HepG2 (cell line): ENCODE data around the gene NPAS2. TPM values are rescaled to one million over a fixed set of nuclear protein-coding genes. Genes with fewer than 3 reads are reported as not detected.

Experiments used
- ATAC-seq: fragments of 200-7000 bp; cut with Tn5 transposase; 3 replicates; pipeline ENCODE4 v1.9.1; 2020; ENCODE audit warnings: mild to moderate bottlenecking, moderate library complexity
- BruUV-seq: library from RNA; stranded (reverse); fragments of 400-500 nt; replicated peaks from 2 replicates; lab custom pipeline; 2021; lab: Mats Ljungman, UMichigan
- CTCF ChIA-PET: fragments of 300-600 bp; formaldehyde crosslinking; extraction: SDS; loops from one replicate; lab custom pipeline; 2021; ENCODE audit warnings: low total read pairs, inconsistent platforms, low intra/inter-chr PET ratio; lab: Yijun Ruan, JAX
- POLR2A ChIA-PET: fragments of 350-600 bp; sonication (Branson Sonifier 250); formaldehyde crosslinking; loops from one replicate; lab custom pipeline; 2020; ENCODE audit warnings: antibody characterized with exemption, inconsistent platforms; lab: Yijun Ruan, JAX
- DNase-seq: peaks from one replicate; pipeline ENCODE4 v3.0.0-alpha.2; 2015; ENCODE audit warnings: low spot score
- FAIRE-seq: peaks from 3 replicates; lab custom pipeline; 2011; peaks lifted over from hg19 to GRCh38; lab: Jason Lieb, UNC
- H2AFZ ChIP-seq: one replicate; pipeline ENCODE4 v1.6.1; 2011; ENCODE audit warnings: low read length, inconsistent platforms
- H3K27ac ChIP-seq: fragments of 300-600 bp; 3 replicates; pipeline ENCODE4 v1.8.0; 2011; ENCODE audit warnings: mixed run types, mild to moderate bottlenecking, mixed read lengths, low read length, inconsistent platforms; ENCODE audit not compliant: insufficient read depth; ENCODE audit errors: extremely low read length
- H3K27me3 ChIP-seq, 2 experiments: fragments of 200-600 bp in 1 of 2; 2 replicates in 1 of 2; 3 replicates in 1 of 2; pipeline versions ENCODE4 v1.6.0 to v1.8.0; 2011; ENCODE audit warnings: low read length in 2 of 2, mild to moderate bottlenecking in 2 of 2, moderate library complexity in 2 of 2, inconsistent platforms in 1 of 2; ENCODE audit not compliant: insufficient read depth in 2 of 2, control insufficient read depth in 1 of 2
- H3K36me3 ChIP-seq, 2 experiments: fragments of 200-600 bp in 1 of 2; replicated peaks in 1 of 2; 2 replicates in 1 of 2; 3 replicates in 1 of 2; pipeline versions ENCODE4 v1.5.1 to v1.8.0; 2011; ENCODE audit warnings: low read length in 2 of 2, inconsistent platforms in 1 of 2; ENCODE audit not compliant: insufficient read depth in 2 of 2, control insufficient read depth in 1 of 2
- H3K4me1 ChIP-seq: 2 replicates; pipeline ENCODE4 v1.5.1; 2012; ENCODE audit warnings: low read length, inconsistent platforms; ENCODE audit not compliant: insufficient read depth
- H3K4me2 ChIP-seq: 2 replicates; pipeline ENCODE4 v1.6.0; 2011; ENCODE audit warnings: low read depth, low read length, inconsistent platforms
- H3K4me3 ChIP-seq, 3 experiments: fragments of 200-600 bp in 1 of 3; sonication (generic), shearing (Covaris generic) in 1 of 3; replicated peaks in 1 of 3; 2 replicates each; pipeline ENCODE4 v1.5.1; 2011 to 2016; ENCODE audit warnings: low read length in 3 of 3, inconsistent platforms in 2 of 3, low read depth in 2 of 3, mild to moderate bottlenecking in 2 of 3, control low read depth in 1 of 3, mixed read lengths in 1 of 3; ENCODE audit not compliant: insufficient read depth in 1 of 3
- H3K79me2 ChIP-seq: one replicate; pipeline ENCODE4 v1.6.1; 2011; ENCODE audit warnings: low read length, inconsistent platforms; ENCODE audit not compliant: insufficient read depth
- H3K9ac ChIP-seq: 2 replicates; pipeline ENCODE4 v1.6.0; 2011; ENCODE audit warnings: mild to moderate bottlenecking, low read depth, low read length, inconsistent platforms; ENCODE audit not compliant: insufficient read depth
- H3K9me3 ChIP-seq: 2 replicates; pipeline ENCODE4 v1.5.1; 2012; ENCODE audit warnings: mild to moderate bottlenecking, low read length
- H4K20me1 ChIP-seq: 2 replicates; pipeline ENCODE4 v1.6.0; 2011; ENCODE audit warnings: inconsistent platforms, mild to moderate bottlenecking, low read length, moderate library complexity; ENCODE audit not compliant: insufficient read depth
- ATF1 ChIP-seq: IDR thresholded peaks from 2 replicates; pipeline ENCODE4 v1.6.1; 2016; ENCODE audit warnings: mild to moderate bottlenecking, control low read depth
- ATF5 ChIP-seq: sonication (generic); formaldehyde crosslinking; IDR thresholded peaks from 2 replicates; pipeline ENCODE4 v1.4.0; 2020; ENCODE audit warnings: mild to moderate bottlenecking, low read depth, missing genetic modification reagents
- NCOA2 ChIP-seq: sonication (generic); formaldehyde crosslinking; IDR thresholded peaks from 2 replicates; pipeline ENCODE4 v1.8.0; 2022; ENCODE audit warnings: inconsistent platforms
- XBP1 ChIP-seq: sonication (generic); formaldehyde crosslinking; IDR thresholded peaks from 2 replicates; pipeline ENCODE4 v1.5.0; 2020; ENCODE audit warnings: missing genetic modification reagents
- ZNF235 ChIP-seq: sonication (generic); formaldehyde crosslinking; IDR thresholded peaks from 2 replicates; pipeline ENCODE4 v1.8.1; 2023; ENCODE audit warnings: mild to moderate bottlenecking, missing genetic modification reagents, borderline replicate concordance
- ZNF251 ChIP-seq: sonication (generic); formaldehyde crosslinking; IDR thresholded peaks from 2 replicates; pipeline ENCODE4 v1.9.0; 2021; ENCODE audit warnings: mild to moderate bottlenecking, missing genetic modification reagents
- ZNF619 ChIP-seq: sonication (generic); formaldehyde crosslinking; IDR thresholded peaks from 2 replicates; pipeline ENCODE4 v1.4.0; 2020; ENCODE audit warnings: mild to moderate bottlenecking, missing genetic modification reagents
- ZSCAN30 ChIP-seq: sonication (generic); formaldehyde crosslinking; IDR thresholded peaks from 2 replicates; pipeline ENCODE4 v1.5.0; 2020; ENCODE audit warnings: mild to moderate bottlenecking, missing genetic modification reagents
- WGBS: methylation state at CpG from one replicate; pipeline ENCODE4 v1.1.6; 2017; ENCODE audit warnings: low lambda C conversion rate; 5-methylcytosine and 5-hydroxymethylcytosine counted together
- in situ Hi-C: cut with HindIII; loops from 2 replicates; pipeline ENCODE4 v1.10.0; 2017; ENCODE audit warnings: low pct_unique_long_range_greater_than_20kb; ENCODE audit not compliant: extremely low pct_ligation_motif_present
- intact Hi-C: fragments of 100-400 bp; cut with micrococcal nuclease; formaldehyde crosslinking; loops from one replicate; pipeline ENCODE4 v1.10.0; 2022; ENCODE audit not compliant: unreplicated experiment
- polyA plus RNA-seq, 8 experiments: library from polyadenylated mRNA; depleted of rRNA in 3 of 8; stranded (reverse) in 7 of 8; unstranded in 1 of 8; fragments of >200 nt; fragmentation: Illumina TruSeq in 4 of 8; extraction: Trizol in 4 of 8; gene quantifications; 2 replicates each; pipeline versions ENCODE4 v1.2.1 to v1.2.3, GENCODE V29; 2011 to 2016; ENCODE audit warnings: low read depth in 4 of 8, missing spikeins in 1 of 8, mixed read lengths in 1 of 8; ENCODE audit not compliant: insufficient read depth in 1 of 8
- total RNA-seq, 5 experiments: library from RNA; depleted of rRNA; stranded (reverse); fragments of >200 nt; fragmentation: Illumina TruSeq; extraction: Trizol; gene quantifications; 2 replicates each; pipeline ENCODE4 v1.2.3, GENCODE V29; 2016; ENCODE audit warnings: low read depth in 1 of 5
- TF ChIP-seq, protein P1 (sequence below), 2 experiments: sonication (generic) in 1 of 2; formaldehyde crosslinking in 1 of 2; IDR thresholded peaks; 2 replicates each; pipeline versions ENCODE4 v1.4.0 to v1.6.1; 2018 to 2020; ENCODE audit warnings: missing genetic modification reagents in 2 of 2, borderline replicate concordance in 1 of 2, low read depth in 1 of 2, mild to moderate bottlenecking in 1 of 2, missing biosample characterization in 1 of 2

NPAS2 gene
- total and polyA plus RNA-seq, 2 of the 13 experiments (the other 11 are each of a cell fraction or from before 2014, with no cell fraction given), result 14.8 to 37.5 TPM

DNA sequence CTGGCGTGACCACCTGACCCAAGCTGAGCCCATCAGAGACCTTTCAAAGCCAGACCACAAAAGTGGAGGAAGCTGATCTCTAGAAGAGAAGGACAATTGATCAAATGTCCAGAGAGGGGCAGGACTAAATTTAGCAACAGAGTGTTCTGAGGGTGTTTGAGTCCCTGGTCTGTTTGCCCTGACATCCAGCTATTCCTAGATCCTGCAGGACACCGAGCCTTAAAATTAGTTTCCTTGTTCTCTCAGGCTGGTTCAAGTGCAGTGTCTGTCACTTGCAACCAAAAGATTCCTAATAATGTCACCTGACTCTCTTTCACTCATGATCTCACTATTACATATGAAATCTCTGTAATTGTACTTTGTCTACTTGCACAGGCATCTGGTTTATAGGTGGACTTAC lies 33.0 kb upstream of the NPAS2 start:
- Histone ChIP-seq H3K79me2 (no peaks in the 10 kb centered on the region), H3K9me3 (no peaks in the 10 kb centered on the region), H3K36me3 (no peaks in the 10 kb centered on the region), H3K27ac (no peak overlapping the region), H3K4me3 (no peak overlapping the region), H3K9ac (no peak overlapping the region), H3K4me1 (peaks cover 64% of the 10 kb centered on the region), H3K4me2 (no peak overlapping the region)
- FAIRE-seq (no peak), ATAC-seq (no peak)
- BruUV-seq, result no TSS peak
- in situ Hi-C loops (no loop called here), intact Hi-C loops (no loop called here)
- WGBS, result 82% methylated on average over 2 of the region's 2 CpGs
- ChIA-PET CTCF (no interaction called here), POLR2A (no interaction called here)
- no peak for TF ChIP-seq ATF1 (CRISPR knock-in tag)
- TF ChIP-seq, all 625 proteins: peak for 0
- H3K27me3 ChIP-seq, result no peaks in the 10 kb centered on the region
- H4K20me1 ChIP-seq, result no peaks in the 10 kb centered on the region
- DNase-seq, result no peak
- no peak overlapping the region for H2AFZ ChIP-seq

GRCh38 chr2:100789361-100789760 lies 30.6 kb upstream of the NPAS2 start:
- Histone ChIP-seq H3K27ac (no peak overlapping the region), H3K4me2 (no peak overlapping the region), H3K9me3 (no peaks in the 10 kb centered on the region)
- WGBS, result 100% methylated on average over 3 of the region's 3 CpGs
- TF ChIP-seq, protein P1, sequence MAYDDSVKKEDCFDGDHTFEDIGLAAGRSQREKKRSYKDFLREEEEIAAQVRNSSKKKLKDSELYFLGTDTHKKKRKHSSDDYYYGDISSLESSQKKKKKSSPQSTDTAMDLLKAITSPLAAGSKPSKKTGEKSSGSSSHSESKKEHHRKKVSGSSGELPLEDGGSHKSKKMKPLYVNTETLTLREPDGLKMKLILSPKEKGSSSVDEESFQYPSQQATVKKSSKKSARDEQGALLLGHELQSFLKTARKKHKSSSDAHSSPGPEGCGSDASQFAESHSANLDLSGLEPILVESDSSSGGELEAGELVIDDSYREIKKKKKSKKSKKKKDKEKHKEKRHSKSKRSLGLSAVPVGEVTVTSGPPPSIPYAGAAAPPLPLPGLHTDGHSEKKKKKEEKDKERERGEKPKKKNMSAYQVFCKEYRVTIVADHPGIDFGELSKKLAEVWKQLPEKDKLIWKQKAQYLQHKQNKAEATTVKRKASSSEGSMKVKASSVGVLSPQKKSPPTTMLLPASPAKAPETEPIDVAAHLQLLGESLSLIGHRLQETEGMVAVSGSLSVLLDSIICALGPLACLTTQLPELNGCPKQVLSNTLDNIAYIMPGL (CRISPR knock-in tag; IDR thresholded peaks at IDR 0.05; ENCODE audit: borderline replicate concordance in 1 of 2, low read depth in 1 of 2), result no peak
- TF ChIP-seq ATF5 (CRISPR knock-in tag), result no peak
- no peak for TF ChIP-seq ZNF251 (CRISPR knock-in tag)
- no peak for TF ChIP-seq XBP1 (CRISPR knock-in tag)
- TF ChIP-seq ZNF235 (CRISPR knock-in tag), result no peak
- TF ChIP-seq NCOA2 (CRISPR knock-in tag), result no peak
- no peak for TF ChIP-seq ZNF619 (CRISPR knock-in tag)
- no peak for TF ChIP-seq ZSCAN30 (CRISPR knock-in tag)
- TF ChIP-seq, all 625 proteins: peak for 0
- peaks cover 68% of the 10 kb centered on the region for H3K4me1 ChIP-seq
- FAIRE-seq (no peak), ATAC-seq (no peak), DNase-seq (no peak)
- H2AFZ ChIP-seq, result no peak overlapping the region
- H3K27me3 ChIP-seq, result no peaks in the 10 kb centered on the region
- ChIA-PET POLR2A (no interaction called here), CTCF (no interaction called here)
- no peak overlapping the region for H3K4me3 ChIP-seq
- BruUV-seq, result no TSS peak
- no peaks in the 10 kb centered on the region for H4K20me1 ChIP-seq
- no peak overlapping the region for H3K9ac ChIP-seq
- in situ Hi-C loops, result no loop called here
- intact Hi-C loops, result no loop called here
- H3K79me2 ChIP-seq, result no peaks in the 10 kb centered on the region
- H3K36me3 ChIP-seq, result no peaks in the 10 kb centered on the region
